Measurements from ENCODE around the gene NPAS2.

GRCh38 chr2:100940766-100941645 lies 121.1 kb downstream of the NPAS2 start:
- TF ChIP-seq POLR2A (IDR thresholded peaks at IDR 0.05; ENCODE audit: control extremely low read depth in 1 of 2, low read depth in 2 of 2, low read length in 2 of 2) (no peak), HDAC6 (IDR thresholded peaks at IDR 0.05; ENCODE audit: low read depth, low read length) (no peak)
- TF ChIP-seq, protein P1, sequence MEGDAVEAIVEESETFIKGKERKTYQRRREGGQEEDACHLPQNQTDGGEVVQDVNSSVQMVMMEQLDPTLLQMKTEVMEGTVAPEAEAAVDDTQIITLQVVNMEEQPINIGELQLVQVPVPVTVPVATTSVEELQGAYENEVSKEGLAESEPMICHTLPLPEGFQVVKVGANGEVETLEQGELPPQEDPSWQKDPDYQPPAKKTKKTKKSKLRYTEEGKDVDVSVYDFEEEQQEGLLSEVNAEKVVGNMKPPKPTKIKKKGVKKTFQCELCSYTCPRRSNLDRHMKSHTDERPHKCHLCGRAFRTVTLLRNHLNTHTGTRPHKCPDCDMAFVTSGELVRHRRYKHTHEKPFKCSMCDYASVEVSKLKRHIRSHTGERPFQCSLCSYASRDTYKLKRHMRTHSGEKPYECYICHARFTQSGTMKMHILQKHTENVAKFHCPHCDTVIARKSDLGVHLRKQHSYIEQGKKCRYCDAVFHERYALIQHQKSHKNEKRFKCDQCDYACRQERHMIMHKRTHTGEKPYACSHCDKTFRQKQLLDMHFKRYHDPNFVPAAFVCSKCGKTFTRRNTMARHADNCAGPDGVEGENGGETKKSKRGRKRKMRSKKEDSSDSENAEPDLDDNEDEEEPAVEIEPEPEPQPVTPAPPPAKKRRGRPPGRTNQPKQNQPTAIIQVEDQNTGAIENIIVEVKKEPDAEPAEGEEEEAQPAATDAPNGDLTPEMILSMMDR (IDR thresholded peaks at IDR 0.05; ENCODE audit: control extremely low read depth in 1 of 3, insufficient read depth in 1 of 3, low read depth in 1 of 3, low read length in 3 of 3) = no peak

All from H1 (cell line).